HepG2 (cell line): ENCODE data around the gene MS4A7. TPM values are rescaled to one million over a fixed set of nuclear protein-coding genes. Genes with fewer than 3 reads are reported as not detected.
A peak's percentile ranks its signal among the peaks of the same experiment; 100 is the strongest.

Source experiments
- ARID2 ChIP-seq: sonication (generic); formaldehyde crosslinking; IDR thresholded peaks from 2 replicates; pipeline ENCODE4 v1.8.1; 2022; ENCODE audit warnings: mild to moderate bottlenecking, missing genetic modification reagents, borderline replicate concordance
- ARID3A ChIP-seq: IDR thresholded peaks from 2 replicates; pipeline ENCODE4 v1.6.1; 2012; ENCODE audit warnings: low read depth, low read length, improper control_type of control experiment
- ARNTL ChIP-seq: sonication (generic); formaldehyde crosslinking; IDR thresholded peaks from 2 replicates; pipeline ENCODE4 v1.4.0; 2020; ENCODE audit warnings: mild to moderate bottlenecking, missing genetic modification reagents
- ATF5 ChIP-seq: sonication (generic); formaldehyde crosslinking; IDR thresholded peaks from 2 replicates; pipeline ENCODE4 v1.4.0; 2020; ENCODE audit warnings: mild to moderate bottlenecking, low read depth, missing genetic modification reagents
- FOSL2 ChIP-seq: sonication (generic); formaldehyde crosslinking; IDR thresholded peaks from 2 replicates; pipeline ENCODE4 v1.4.0; 2020; ENCODE audit warnings: missing genetic modification reagents
- FOXC1 ChIP-seq: sonication (generic); formaldehyde crosslinking; IDR thresholded peaks from 2 replicates; pipeline ENCODE4 v1.8.0; 2022; ENCODE audit warnings: mild to moderate bottlenecking, missing genetic modification reagents, borderline replicate concordance
- FOXP1 ChIP-seq, 2 experiments: fragments of 450-650 bp in 1 of 2; IDR thresholded peaks; 2 replicates each; pipeline ENCODE4 v1.6.1; 2017 to 2018; ENCODE audit warnings: antibody characterized with exemption in 1 of 2
- PAF1 ChIP-seq: IDR thresholded peaks from 2 replicates; pipeline ENCODE4 v1.6.1; 2016; ENCODE audit warnings: missing genetic modification reagents, missing compliant biosample characterization
- PBX3 ChIP-seq: sonication (generic); formaldehyde crosslinking; IDR thresholded peaks from 2 replicates; pipeline ENCODE4 v1.8.1; 2023; ENCODE audit warnings: missing genetic modification reagents, inconsistent platforms, borderline replicate concordance
- RARG ChIP-seq: sonication (generic); formaldehyde crosslinking; IDR thresholded peaks from 2 replicates; pipeline ENCODE4 v1.4.0; 2020; ENCODE audit warnings: low read depth, mild to moderate bottlenecking, missing genetic modification reagents
- SMAD1 ChIP-seq: sonication (generic); formaldehyde crosslinking; IDR thresholded peaks from 2 replicates; pipeline ENCODE4 v1.4.0; 2020; ENCODE audit warnings: missing genetic modification reagents, low read depth, mild to moderate bottlenecking, borderline replicate concordance
- TRAFD1 ChIP-seq: sonication (generic); formaldehyde crosslinking; IDR thresholded peaks from 2 replicates; pipeline ENCODE4 v1.5.1; 2020; ENCODE audit warnings: missing genetic modification reagents, mild to moderate bottlenecking, borderline replicate concordance
- ZBTB39 ChIP-seq: sonication (generic); formaldehyde crosslinking; IDR thresholded peaks from 2 replicates; pipeline ENCODE4 v1.5.0; 2020; ENCODE audit warnings: missing genetic modification reagents
- ZFX ChIP-seq: sonication (generic); formaldehyde crosslinking; IDR thresholded peaks from 2 replicates; pipeline ENCODE4 v1.4.0; 2020; ENCODE audit warnings: mild to moderate bottlenecking, low read depth, missing genetic modification reagents, moderate library complexity
- ZNF121 ChIP-seq: sonication (generic); formaldehyde crosslinking; IDR thresholded peaks from 2 replicates; pipeline ENCODE4 v1.5.0; 2020; ENCODE audit warnings: mild to moderate bottlenecking, missing genetic modification reagents
- ZNF124 ChIP-seq: sonication (generic); formaldehyde crosslinking; IDR thresholded peaks from 2 replicates; pipeline ENCODE4 v1.4.0; 2020; ENCODE audit warnings: missing genetic modification reagents
- ZNF3 ChIP-seq: IDR thresholded peaks from 2 replicates; pipeline ENCODE4 v1.7.0; 2017; ENCODE audit warnings: inconsistent platforms
- ZNF343 ChIP-seq: sonication (generic); formaldehyde crosslinking; IDR thresholded peaks from 2 replicates; pipeline ENCODE4 v1.4.0; 2020; ENCODE audit warnings: mild to moderate bottlenecking, missing genetic modification reagents
- ZNF431 ChIP-seq: sonication (generic); formaldehyde crosslinking; IDR thresholded peaks from 2 replicates; pipeline ENCODE4 v1.9.0; 2022; ENCODE audit warnings: missing genetic modification reagents, low read depth, mild to moderate bottlenecking, borderline replicate concordance
- ZNF530 ChIP-seq: sonication (generic); formaldehyde crosslinking; IDR thresholded peaks from 2 replicates; pipeline ENCODE4 v1.5.0; 2020; ENCODE audit warnings: low read depth, mild to moderate bottlenecking, missing genetic modification reagents
- ZNF570 ChIP-seq: sonication (generic); formaldehyde crosslinking; IDR thresholded peaks from 2 replicates; pipeline ENCODE4 v1.4.0; 2020; ENCODE audit warnings: mild to moderate bottlenecking, missing genetic modification reagents, borderline replicate concordance
- polyA plus RNA-seq, 8 experiments: library from polyadenylated mRNA; depleted of rRNA in 3 of 8; stranded (reverse) in 7 of 8; unstranded in 1 of 8; fragments of >200 nt; fragmentation: Illumina TruSeq in 4 of 8; extraction: Trizol in 4 of 8; gene quantifications; 2 replicates each; pipeline versions ENCODE4 v1.2.1 to v1.2.3, GENCODE V29; 2011 to 2016; ENCODE audit warnings: low read depth in 4 of 8, missing spikeins in 1 of 8, mixed read lengths in 1 of 8; ENCODE audit not compliant: insufficient read depth in 1 of 8
- total RNA-seq, 5 experiments: library from RNA; depleted of rRNA; stranded (reverse); fragments of >200 nt; fragmentation: Illumina TruSeq; extraction: Trizol; gene quantifications; 2 replicates each; pipeline ENCODE4 v1.2.3, GENCODE V29; 2016; ENCODE audit warnings: low read depth in 1 of 5

MS4A7 gene
- total and polyA plus RNA-seq, 2 of the 13 experiments (the other 11 are each of a cell fraction or from before 2014, with no cell fraction given): not detected

- TF ChIP-seq ARID3A (0 out of 2 replicates have a peak, but pooled peaks have one; percentile 39), FOXP1 (IDR thresholded peaks at IDR 0.05) (peak; percentile 15; the same call in 1 of the 2 replicates), FOXP1 (CRISPR knock-in tag; IDR thresholded peaks at IDR 0.05) (peak; percentile 40; the same call in 1 of the 2 replicates), ZNF530 (no peak), TRAFD1 (CRISPR knock-in tag) (no peak), ZNF570 (CRISPR knock-in tag) (no peak), ATF5 (CRISPR knock-in tag) (no peak), ZFX (CRISPR knock-in tag) (no peak), SMAD1 (CRISPR knock-in tag) (no peak), ZNF121 (no peak), FOSL2 (CRISPR knock-in tag) (peak; percentile 29; the same call in 1 of the 2 replicates), PAF1 (CRISPR knock-in tag) (no peak), ARID2 (CRISPR knock-in tag) (no peak), PBX3 (CRISPR knock-in tag) (no peak), ZNF343 (CRISPR knock-in tag) (no peak), ZNF124 (CRISPR knock-in tag) (no peak), ZNF3 (CRISPR knock-in tag) (no peak), ZNF431 (CRISPR knock-in tag) (no peak), RARG (CRISPR knock-in tag) (no peak), FOXC1 (no peak), ARNTL (CRISPR knock-in tag) (no peak), ZBTB39 (CRISPR knock-in tag) (no peak)
These were observed 7.5 kb upstream of the MS4A7 start (continued) for GRCh38 chr11:60370811-60371298.
